GM21367 (cell line): ENCODE results near the gene BRSK2.

ENCODE experiments used
- ATAC-seq: cut with Tn5 transposase; IDR thresholded peaks from one replicate; pipeline ENCODE4 v1.9.1; 2021; ENCODE audit not compliant: unreplicated experiment

BRSK2 gene

GRCh38 chr11:1496091-1496760 lies 106.5 kb downstream of the BRSK2 start:
- no peak for ATAC-seq

GRCh38 chr11:1496761-1497095 lies 107.0 kb downstream of the BRSK2 start:
- no peak for ATAC-seq

GRCh38 chr11:1497600-1497999 lies 107.9 kb downstream of the BRSK2 start:
- ATAC-seq, result no peak

- no peak for ATAC-seq
These were observed 108.5 kb downstream of the BRSK2 start for GRCh38 chr11:1498262-1498661.

- no peak for ATAC-seq
These were observed 109.6 kb downstream of the BRSK2 start for GRCh38 chr11:1499261-1499890.

- no peak for ATAC-seq
These were observed 110.2 kb downstream of the BRSK2 start for GRCh38 chr11:1499899-1500298.

- no peak for ATAC-seq
These were observed 111.0 kb downstream of the BRSK2 start for GRCh38 chr11:1500466-1501420.

- no peak for ATAC-seq
These were observed 111.9 kb downstream of the BRSK2 start for GRCh38 chr11:1501421-1502167.

- ATAC-seq, result no peak
These were observed 112.6 kb downstream of the BRSK2 start for GRCh38 chr11:1502168-1502953.

GRCh38 chr11:1502954-1503707 lies 113.4 kb downstream of the BRSK2 start:
- ATAC-seq, result no peak

GRCh38 chr11:1503708-1504104 lies 114.0 kb downstream of the BRSK2 start:
- ATAC-seq, result no peak

- no peak for ATAC-seq
These were observed 114.4 kb downstream of the BRSK2 start for GRCh38 chr11:1504138-1504537.

- ATAC-seq, result no peak
These were observed 115.0 kb downstream of the BRSK2 start for GRCh38 chr11:1504581-1505290.

- no peak for ATAC-seq
These were observed 115.7 kb downstream of the BRSK2 start for GRCh38 chr11:1505480-1505879.

GRCh38 chr11:1506981-1507380 lies 117.2 kb downstream of the BRSK2 start:
- ATAC-seq, result no peak

- no peak for ATAC-seq
These were observed 117.8 kb downstream of the BRSK2 start for GRCh38 chr11:1507381-1508140.

- ATAC-seq, result no peak
These were observed 118.8 kb downstream of the BRSK2 start for GRCh38 chr11:1508491-1508891.

GRCh38 chr11:1508986-1509385 lies 119.3 kb downstream of the BRSK2 start:
- ATAC-seq, result no peak
